ENCODE data around the gene KCNMB2.

KCNMB2 gene

GRCh38 chr3:178677961-178678360, 141.7 kb downstream of the KCNMB2 start:
- TF ChIP-seq CTCF (IDR thresholded peaks at IDR 0.05) = no peak

GRCh38 chr3:178680037-178680436, 143.8 kb downstream of the KCNMB2 start:
- no peaks in the 10 kb centered on the region for H3K27me3 ChIP-seq
- H3K4me3 ChIP-seq = no peak overlapping the region
- no peak for TF ChIP-seq CTCF (IDR thresholded peaks at IDR 0.05)
- H3K4me1 ChIP-seq = no peaks in the 10 kb centered on the region
- no peak overlapping the region for H3K27ac ChIP-seq
- no peak for DNase-seq
- H3K9me3 ChIP-seq = peaks cover 0 to 4% (median 0%) of the 10 kb centered on the region in 3 donors
- no peaks in the 10 kb centered on the region for H3K36me3 ChIP-seq
- intact Hi-C loops (cut with DNase I; ENCODE audit: low total_unique reads) = no loop called here

More at GRCh38 chr3:178677961-178678360, 141.7 kb downstream of the KCNMB2 start:
- Histone ChIP-seq H3K27ac (no peak overlapping the region), H3K36me3 (no peaks in the 10 kb centered on the region), H3K4me3 (no peak overlapping the region), H3K27me3 (no peaks in the 10 kb centered on the region), H3K9me3 (peaks cover 0 to 2% (median 0%) of the 10 kb centered on the region in 3 donors), H3K4me1 (no peaks in the 10 kb centered on the region)
- DNase-seq = no peak
- intact Hi-C loops (cut with DNase I; ENCODE audit: low total_unique reads) = no loop called here

GRCh38 chr3:178680489-178680888, 144.3 kb downstream of the KCNMB2 start:
- H3K36me3 ChIP-seq = no peaks in the 10 kb centered on the region
- DNase-seq = no peak
- peaks cover 0 to 4% (median 0%) of the 10 kb centered on the region in 3 donors for H3K9me3 ChIP-seq
- TF ChIP-seq CTCF (IDR thresholded peaks at IDR 0.05) = no peak
- H3K27ac ChIP-seq = no peak overlapping the region
- intact Hi-C loops (cut with DNase I; ENCODE audit: low total_unique reads) = no loop called here
- H3K4me3 ChIP-seq = no peak overlapping the region
- no peaks in the 10 kb centered on the region for H3K27me3 ChIP-seq
- no peaks in the 10 kb centered on the region for H3K4me1 ChIP-seq

- Histone ChIP-seq H3K4me3 (no peak overlapping the region), H3K27me3 (no peaks in the 10 kb centered on the region), H3K9me3 (peaks cover 0 to 4% (median 0%) of the 10 kb centered on the region in 3 donors), H3K27ac (no peak overlapping the region), H3K4me1 (no peaks in the 10 kb centered on the region), H3K36me3 (no peaks in the 10 kb centered on the region)
- DNase-seq = no peak
- TF ChIP-seq CTCF (IDR thresholded peaks at IDR 0.05) = no peak
- intact Hi-C loops (cut with DNase I; ENCODE audit: low total_unique reads) = no loop called here
Measured at GRCh38 chr3:178684881-178685590, 148.8 kb downstream of the KCNMB2 start.

- no peaks in the 10 kb centered on the region for H3K27me3 ChIP-seq
- H3K36me3 ChIP-seq = no peaks in the 10 kb centered on the region
- intact Hi-C loops (cut with DNase I; ENCODE audit: low total_unique reads) = no loop called here
Measured at GRCh38 chr3:178685591-178685906, 149.3 kb downstream of the KCNMB2 start.

More at GRCh38 chr3:178685591-178685906, 149.3 kb downstream of the KCNMB2 start:
- DNase-seq = no peak
- no peak overlapping the region for H3K27ac ChIP-seq
- H3K4me1 ChIP-seq = no peaks in the 10 kb centered on the region
- no peak for TF ChIP-seq CTCF (IDR thresholded peaks at IDR 0.05)
- H3K4me3 ChIP-seq = no peak overlapping the region
- peaks cover 0 to 4% (median 0%) of the 10 kb centered on the region in 3 donors for H3K9me3 ChIP-seq

Data from tibial artery (tissue), 4 donors.